GM20431 (cell line): ENCODE measurements around the gene MYT1.

Experiments
- in situ Hi-C: fragments of 300-500 bp; cut with MseI, MboI; formaldehyde crosslinking; loops from one replicate; pipeline ENCODE4 v1.15.0; 2020; ENCODE audit warnings: low sequenced_read_pairs; ENCODE audit not compliant: unreplicated experiment

Gene MYT1

GRCh38 chr20:64255361-64256281 is 91.4 kb downstream of the MYT1 start, which contains the start of gene PCMTD2:
Gene PCMTD2, plus strand, starts transcription at chr20:64255748. Its CDS starts 4,218 bp downstream, at chr20:64259966.
- in situ Hi-C loops, result no loop called here

- in situ Hi-C loops, result no loop called here
These were observed 92.2 kb downstream of the MYT1 start for GRCh38 chr20:64256282-64256935.

GRCh38 chr20:64257107-64257757 is 93.0 kb downstream of the MYT1 start:
- in situ Hi-C loops, result no loop called here

DNA sequence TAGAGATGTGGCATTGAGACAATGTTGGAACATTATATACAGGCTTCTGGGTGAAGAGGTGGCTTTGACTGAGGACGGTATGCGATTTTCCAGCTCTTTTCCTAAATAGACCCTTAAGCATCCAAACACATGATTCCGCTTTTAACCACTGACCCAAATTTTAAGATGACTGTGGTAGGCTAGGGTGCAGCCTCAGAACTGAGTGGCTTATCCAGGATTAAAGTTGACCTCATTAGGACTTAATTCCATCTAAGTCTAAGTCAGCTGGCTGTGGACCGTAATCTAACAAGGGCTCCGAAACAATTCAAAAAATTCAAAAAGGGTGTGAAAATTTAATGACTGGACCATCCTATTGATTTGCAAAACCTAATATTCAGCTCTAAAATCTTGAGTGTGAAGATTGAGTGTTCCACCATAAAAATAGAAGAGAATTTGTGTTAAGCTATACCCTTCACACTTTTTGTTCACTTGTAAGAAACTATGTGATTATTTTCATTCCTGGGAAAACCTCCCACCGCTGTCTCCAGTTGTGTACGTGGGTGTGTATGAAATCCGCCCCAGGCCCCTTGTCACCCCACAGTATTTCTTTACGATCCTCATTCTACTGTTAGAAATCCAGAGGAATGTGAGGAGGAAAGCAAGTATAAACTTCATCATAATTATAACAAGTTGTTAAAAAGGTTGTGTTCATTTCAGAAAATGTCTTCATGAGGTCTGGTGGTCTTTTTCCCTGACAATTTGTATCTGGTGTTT is 94.0 kb downstream of the MYT1 start:
- in situ Hi-C loops, result no loop called here

- in situ Hi-C loops, result no loop called here
These were observed 96.0 kb downstream of the MYT1 start for GRCh38 chr20:64260239-64260638.

GRCh38 chr20:64261138-64261537 is 96.9 kb downstream of the MYT1 start:
- in situ Hi-C loops, result no loop called here

- in situ Hi-C loops, result no loop called here
These were observed 99.8 kb downstream of the MYT1 start for GRCh38 chr20:64264091-64264490.

DNA sequence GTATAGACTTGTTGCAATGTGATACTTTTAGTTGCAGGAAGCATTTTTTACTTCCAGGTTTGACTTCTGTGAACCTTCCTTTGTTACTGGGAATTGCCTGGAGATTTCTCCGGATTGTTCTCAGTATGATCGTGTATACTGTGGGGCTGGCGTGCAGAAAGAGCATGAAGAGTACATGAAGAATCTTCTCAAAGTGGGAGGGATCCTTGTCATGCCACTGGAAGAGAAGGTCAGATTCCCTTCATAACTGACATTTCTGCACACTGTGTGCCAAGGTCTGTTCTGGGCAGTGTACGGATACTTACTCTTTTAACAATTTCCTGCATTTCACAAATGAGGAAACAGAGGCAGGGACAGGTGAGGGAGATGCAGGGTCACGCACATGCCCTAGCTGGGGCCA is 100.9 kb downstream of the MYT1 start:
- in situ Hi-C loops, result no loop called here

- in situ Hi-C loops, result no loop called here
These were observed 102.7 kb downstream of the MYT1 start for GRCh38 chr20:64266988-64267387.

DNA sequence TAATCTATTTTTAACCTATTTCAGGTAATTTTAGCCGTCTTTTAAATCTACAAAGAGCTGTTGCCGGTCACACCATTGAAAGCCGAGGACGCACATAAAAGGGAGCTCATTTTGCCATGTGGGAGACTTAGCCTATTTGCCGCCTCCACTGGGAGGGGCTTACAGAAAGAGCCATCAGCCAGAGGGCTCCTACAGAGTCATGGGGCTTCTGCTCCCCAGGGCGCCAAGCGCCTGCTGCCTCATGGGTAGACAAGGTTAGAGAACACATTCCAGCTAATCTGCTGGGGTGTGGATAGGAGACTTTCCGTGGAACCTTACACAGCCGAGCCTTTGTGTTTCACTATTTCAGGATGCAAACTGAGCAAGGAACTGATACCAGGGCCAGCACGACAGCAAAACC is 103.9 kb downstream of the MYT1 start:
- in situ Hi-C loops, result no loop called here

GRCh38 chr20:64269604-64270411 is 105.6 kb downstream of the MYT1 start:
- in situ Hi-C loops, result no loop called here

- in situ Hi-C loops, result no loop called here
These were observed 107.4 kb downstream of the MYT1 start for GRCh38 chr20:64271636-64272035.

- in situ Hi-C loops, result no loop called here
These were observed 108.9 kb downstream of the MYT1 start for GRCh38 chr20:64273109-64273508.

GRCh38 chr20:64276817-64277216 is 112.6 kb downstream of the MYT1 start:
- in situ Hi-C loops, result no loop called here

- in situ Hi-C loops, result no loop called here
These were observed 113.5 kb downstream of the MYT1 start for GRCh38 chr20:64277571-64278316.

DNA sequence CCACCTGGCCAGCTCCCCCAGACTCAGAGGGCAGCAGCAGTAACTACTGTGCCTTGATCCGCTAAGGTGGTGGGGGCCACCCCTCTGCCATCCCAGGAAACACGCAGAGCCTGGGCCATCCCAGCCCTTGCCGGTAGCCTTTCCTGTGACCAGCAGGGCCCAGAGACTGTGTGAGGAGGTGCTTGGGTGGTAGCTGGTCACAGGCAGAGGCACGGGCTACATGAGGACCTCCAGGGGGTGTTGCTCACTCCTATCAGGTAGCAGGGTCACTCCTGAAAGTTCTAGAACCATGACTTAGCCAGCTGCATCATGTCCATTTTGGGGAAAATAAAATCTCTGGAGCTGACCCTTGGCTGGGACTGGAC is 114.0 kb downstream of the MYT1 start:
- in situ Hi-C loops, result no loop called here

- in situ Hi-C loops, result no loop called here
These were observed 115.7 kb downstream of the MYT1 start for GRCh38 chr20:64279826-64280459.

DNA sequence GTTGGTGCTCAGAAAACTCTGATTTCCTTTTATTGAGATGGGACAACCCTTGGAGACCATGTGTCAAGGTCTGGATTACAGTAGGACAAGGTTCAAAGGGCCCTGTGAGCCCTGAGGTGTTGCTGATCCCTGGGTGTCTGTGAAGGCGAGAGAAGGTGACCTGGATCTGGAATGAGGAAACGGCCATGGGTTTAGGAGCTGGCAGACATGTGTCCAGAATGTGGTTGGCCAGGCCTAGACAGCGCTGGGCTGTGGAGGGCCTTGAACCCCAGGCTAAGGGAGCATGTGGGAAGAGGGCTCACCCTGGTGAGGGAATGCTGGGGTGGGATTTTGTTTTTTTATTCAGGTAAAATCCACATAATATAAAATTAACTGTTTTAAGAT is 116.2 kb downstream of the MYT1 start:
- in situ Hi-C loops, result no loop called here
